Neural progenitor cell (in vitro differentiated cells): ENCODE measurements around the gene FER1L5. TPM values are rescaled to one million over a fixed set of nuclear protein-coding genes. Genes with fewer than 3 reads are reported as not detected.

Experiments used
- DNase-seq: peaks from one replicate; pipeline ENCODE4 v3.0.0-alpha.2; 2016; ENCODE audit warnings: low spot score
- H2AFZ ChIP-seq: fragments of 200-600 bp; sonication (generic); replicated peaks from 2 replicates; pipeline ENCODE4 v1.6.1; 2016; ENCODE audit warnings: antibody characterized with exemption
- H3F3A ChIP-seq: fragments of 200-600 bp; sonication (generic); 2 replicates; pipeline ENCODE4 v1.6.1; 2016; ENCODE audit warnings: antibody characterized with exemption, low read depth
- H3K27ac ChIP-seq: fragments of 200-600 bp; sonication (generic); 2 replicates; pipeline ENCODE4 v1.5.1; 2016; ENCODE audit warnings: mild to moderate bottlenecking
- H3K27me3 ChIP-seq: fragments of 200-600 bp; sonication (generic); 2 replicates; pipeline ENCODE4 v1.6.1; 2016; ENCODE audit warnings: mild to moderate bottlenecking, moderate library complexity
- H3K36me3 ChIP-seq: fragments of 200-600 bp; sonication (generic); 2 replicates; pipeline ENCODE4 v1.5.1; 2016
- H3K4me1 ChIP-seq: fragments of 200-600 bp; sonication (generic); 2 replicates; pipeline ENCODE4 v1.6.1; 2016; ENCODE audit warnings: mixed run types
- H3K4me2 ChIP-seq: fragments of 200-600 bp; sonication (generic); 2 replicates; pipeline ENCODE4 v1.6.1; 2016
- H3K4me3 ChIP-seq: fragments of 200-600 bp; sonication (generic); 2 replicates; pipeline ENCODE4 v1.5.1; 2016
- H3K79me2 ChIP-seq: fragments of 200-600 bp; sonication (generic); 2 replicates; pipeline ENCODE4 v1.6.1; 2016; ENCODE audit warnings: low read depth
- H3K9ac ChIP-seq: fragments of 200-600 bp; sonication (generic); 2 replicates; pipeline ENCODE4 v1.6.1; 2016
- H3K9me3 ChIP-seq: fragments of 200-600 bp; sonication (generic); 2 replicates; pipeline ENCODE4 v1.5.1; 2016; ENCODE audit warnings: low read depth
- H4K20me1 ChIP-seq: fragments of 200-600 bp; sonication (generic); 2 replicates; pipeline ENCODE4 v1.6.1; 2016; ENCODE audit warnings: low read depth
- H3K27ac Mint-ChIP-seq: 3 replicates; pipeline ENCODE4 v1.8.0; 2021; ENCODE audit warnings: mixed read lengths
- H3K27me3 Mint-ChIP-seq: 2 replicates; pipeline ENCODE4 v1.8.0; 2022; ENCODE audit warnings: low read depth, mild to moderate bottlenecking, inconsistent platforms, moderate library complexity, mixed read lengths; ENCODE audit not compliant: insufficient read depth
- H3K36me3 Mint-ChIP-seq: 3 replicates; pipeline ENCODE4 v1.8.0; 2021; ENCODE audit warnings: mixed read lengths
- H3K4me1 Mint-ChIP-seq: 3 replicates; pipeline ENCODE4 v1.8.0; 2021; ENCODE audit warnings: mixed read lengths
- H3K4me3 Mint-ChIP-seq: 3 replicates; pipeline ENCODE4 v1.8.0; 2021; ENCODE audit warnings: mild to moderate bottlenecking, moderate library complexity, mixed read lengths
- H3K9me3 Mint-ChIP-seq: 3 replicates; pipeline ENCODE4 v1.8.0; 2020; ENCODE audit warnings: mixed read lengths
- EZH2 ChIP-seq: fragments of 200-600 bp; sonication (generic); IDR thresholded peaks from 2 replicates; pipeline ENCODE4 v1.6.1; 2017; ENCODE audit warnings: antibody characterized with exemption, mild to moderate bottlenecking, moderate library complexity
- EZH2phosphoT487 ChIP-seq: fragments of 200-600 bp; sonication (generic); IDR thresholded peaks from 2 replicates; pipeline ENCODE4 v1.6.1; 2017; ENCODE audit warnings: antibody characterized with exemption
- total RNA-seq: library from RNA; depleted of rRNA; stranded (reverse); fragments of >200 nt; gene quantifications from 2 replicates; pipeline ENCODE4 v1.2.3, GENCODE V29; 2015; ENCODE audit warnings: low replicate concordance
- TF ChIP-seq, protein P1 (sequence below): fragments of 200-600 bp; sonication (generic); IDR thresholded peaks from 2 replicates; pipeline ENCODE4 v1.5.1; 2017; ENCODE audit warnings: antibody characterized with exemption, mild to moderate bottlenecking

Gene FER1L5
- total RNA-seq, 1 donor from 2014 or later: 1.7 TPM

DNA sequence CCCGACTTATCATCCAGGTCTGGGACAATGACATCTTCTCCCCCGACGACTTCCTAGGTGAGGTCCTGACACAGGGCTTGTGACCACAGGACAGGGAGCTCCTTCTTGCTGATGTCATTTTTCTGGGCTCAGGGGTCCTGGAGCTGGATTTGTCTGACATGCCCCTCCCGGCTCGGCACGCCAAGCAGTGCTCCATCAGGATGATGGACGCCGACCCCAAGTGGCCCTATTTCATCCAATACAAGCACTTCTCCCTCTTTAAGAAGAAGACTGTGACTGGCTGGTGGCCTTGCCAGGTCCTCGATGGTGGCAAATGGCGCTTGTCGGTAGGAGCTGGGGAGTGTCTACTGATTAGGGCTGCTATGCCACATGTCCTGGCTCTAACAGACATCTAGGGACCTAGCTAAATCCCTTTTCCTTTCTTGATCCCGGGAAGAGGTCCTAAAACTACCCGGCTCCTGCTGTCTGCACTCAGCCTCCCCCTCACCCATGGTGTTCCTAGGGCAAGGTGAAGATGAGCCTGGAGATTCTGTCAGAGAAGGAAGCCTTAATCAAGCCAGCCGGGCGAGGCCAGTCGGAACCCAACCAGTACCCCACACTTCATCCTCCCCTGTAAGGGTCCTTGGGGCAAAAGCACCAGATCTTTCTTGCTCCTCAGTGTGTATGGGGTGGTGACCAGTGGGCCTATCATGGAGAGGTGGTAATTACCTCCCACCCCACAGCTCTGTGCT is 60.6 kb downstream of the FER1L5 start:
- Mint-ChIP-seq H3K27ac (no peak overlapping the region), H3K36me3 (peaks cover 47% of the 10 kb centered on the region), H3K4me3 (no peak overlapping the region), H3K9me3 (no peaks in the 10 kb centered on the region), H3K4me1 (no peaks in the 10 kb centered on the region), H3K27me3 (no peaks in the 10 kb centered on the region)
- no peak for TF ChIP-seq EZH2phosphoT487
- TF ChIP-seq, protein P1, sequence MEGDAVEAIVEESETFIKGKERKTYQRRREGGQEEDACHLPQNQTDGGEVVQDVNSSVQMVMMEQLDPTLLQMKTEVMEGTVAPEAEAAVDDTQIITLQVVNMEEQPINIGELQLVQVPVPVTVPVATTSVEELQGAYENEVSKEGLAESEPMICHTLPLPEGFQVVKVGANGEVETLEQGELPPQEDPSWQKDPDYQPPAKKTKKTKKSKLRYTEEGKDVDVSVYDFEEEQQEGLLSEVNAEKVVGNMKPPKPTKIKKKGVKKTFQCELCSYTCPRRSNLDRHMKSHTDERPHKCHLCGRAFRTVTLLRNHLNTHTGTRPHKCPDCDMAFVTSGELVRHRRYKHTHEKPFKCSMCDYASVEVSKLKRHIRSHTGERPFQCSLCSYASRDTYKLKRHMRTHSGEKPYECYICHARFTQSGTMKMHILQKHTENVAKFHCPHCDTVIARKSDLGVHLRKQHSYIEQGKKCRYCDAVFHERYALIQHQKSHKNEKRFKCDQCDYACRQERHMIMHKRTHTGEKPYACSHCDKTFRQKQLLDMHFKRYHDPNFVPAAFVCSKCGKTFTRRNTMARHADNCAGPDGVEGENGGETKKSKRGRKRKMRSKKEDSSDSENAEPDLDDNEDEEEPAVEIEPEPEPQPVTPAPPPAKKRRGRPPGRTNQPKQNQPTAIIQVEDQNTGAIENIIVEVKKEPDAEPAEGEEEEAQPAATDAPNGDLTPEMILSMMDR: no peak
- no peak for TF ChIP-seq EZH2
- no peak overlapping the region for H3K4me3 ChIP-seq
- DNase-seq: no peak
- no peaks in the 10 kb centered on the region for H3K9me3 ChIP-seq
- no peaks in the 10 kb centered on the region for H3K27me3 ChIP-seq
- no peaks in the 10 kb centered on the region for H3K36me3 ChIP-seq
- no peaks in the 10 kb centered on the region for H3K79me2 ChIP-seq
- no peaks in the 10 kb centered on the region for H3K4me1 ChIP-seq
- no peaks in the 10 kb centered on the region for H3F3A ChIP-seq
- peaks cover 2% of the 10 kb centered on the region for H4K20me1 ChIP-seq
- H2AFZ ChIP-seq: no peak overlapping the region
- no peak overlapping the region for H3K27ac ChIP-seq
- no peak overlapping the region for H3K4me2 ChIP-seq
- no peak overlapping the region for H3K9ac ChIP-seq

DNA sequence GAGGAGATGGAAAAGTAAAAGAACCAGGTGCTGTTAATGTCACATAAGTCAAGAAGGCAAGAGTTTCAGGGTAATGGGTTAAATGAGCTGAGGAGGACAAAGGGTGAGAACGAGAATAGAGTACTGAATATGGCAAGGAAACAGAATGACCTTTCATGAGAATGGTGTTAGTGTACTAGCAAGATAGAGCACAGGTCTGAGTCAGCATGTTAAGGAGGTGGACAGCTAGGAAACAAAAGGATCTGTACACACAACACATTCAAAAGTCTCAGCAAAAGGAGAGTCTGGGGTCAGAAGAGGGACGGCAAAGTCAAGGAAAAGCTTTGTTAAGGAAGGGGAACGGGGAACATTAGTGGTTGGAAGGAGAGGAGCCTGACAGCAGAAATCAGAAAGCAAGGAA is 68.4 kb downstream of the FER1L5 start:
- H3K27ac Mint-ChIP-seq: no peak overlapping the region
- H4K20me1 ChIP-seq: no peaks in the 10 kb centered on the region

GRCh38 chr2:96715658-96716057 is 73.1 kb downstream of the FER1L5 start:
- H3K4me3 Mint-ChIP-seq: no peak overlapping the region
- no peaks in the 10 kb centered on the region for H3F3A ChIP-seq
- no peaks in the 10 kb centered on the region for H3K79me2 ChIP-seq
- H3K27ac ChIP-seq: no peak overlapping the region
- no peaks in the 10 kb centered on the region for H4K20me1 ChIP-seq
- TF ChIP-seq EZH2phosphoT487 (no peak), EZH2 (no peak)
- TF ChIP-seq, protein P1: no peak
- no peak for DNase-seq
- H3K9me3 ChIP-seq: no peaks in the 10 kb centered on the region
- H3K36me3 ChIP-seq: peaks cover 6% of the 10 kb centered on the region
- H3K4me2 ChIP-seq: no peak overlapping the region
- no peak overlapping the region for H3K4me3 ChIP-seq
- no peaks in the 10 kb centered on the region for H3K4me1 ChIP-seq
- H2AFZ ChIP-seq: no peak overlapping the region
- peaks cover 46% of the 10 kb centered on the region for H3K36me3 Mint-ChIP-seq
- no peaks in the 10 kb centered on the region for H3K27me3 Mint-ChIP-seq
- H3K9ac ChIP-seq: peak overlapping the region; percentile 9
- H3K4me1 Mint-ChIP-seq: peaks cover 5% of the 10 kb centered on the region
- no peaks in the 10 kb centered on the region for H3K9me3 Mint-ChIP-seq
- H3K27ac Mint-ChIP-seq: no peak overlapping the region
- H3K27me3 ChIP-seq: no peaks in the 10 kb centered on the region

More for the DNA sequence above, 68.4 kb downstream of the FER1L5 start:
- no peak for DNase-seq
- TF ChIP-seq, protein P1: no peak
- TF ChIP-seq EZH2phosphoT487 (no peak), EZH2 (no peak)
- no peak overlapping the region for H2AFZ ChIP-seq
- Mint-ChIP-seq H3K4me1 (peaks cover 11% of the 10 kb centered on the region), H3K4me3 (no peak overlapping the region), H3K9me3 (peaks cover 11% of the 10 kb centered on the region), H3K36me3 (peaks cover 71% of the 10 kb centered on the region), H3K27me3 (no peaks in the 10 kb centered on the region)
- no peaks in the 10 kb centered on the region for H3K4me1 ChIP-seq
- no peak overlapping the region for H3K9ac ChIP-seq
- no peak overlapping the region for H3K4me3 ChIP-seq
- H3F3A ChIP-seq: no peaks in the 10 kb centered on the region
- no peaks in the 10 kb centered on the region for H3K9me3 ChIP-seq
- H3K79me2 ChIP-seq: no peaks in the 10 kb centered on the region
- H3K27ac ChIP-seq: no peak overlapping the region
- H3K27me3 ChIP-seq: no peaks in the 10 kb centered on the region
- H3K36me3 ChIP-seq: peaks cover 21% of the 10 kb centered on the region
- H3K4me2 ChIP-seq: no peak overlapping the region
